ENCODE measurements around the gene ANKRD66.
A peak's percentile ranks its signal among the peaks of the same experiment; 100 is the strongest.
"Not testable (repeated sequence)": the region's sequence is repeated elsewhere in the genome, so short reads cannot be mapped to it uniquely, and the experiment has no call there.

Gene ANKRD66

DNA sequence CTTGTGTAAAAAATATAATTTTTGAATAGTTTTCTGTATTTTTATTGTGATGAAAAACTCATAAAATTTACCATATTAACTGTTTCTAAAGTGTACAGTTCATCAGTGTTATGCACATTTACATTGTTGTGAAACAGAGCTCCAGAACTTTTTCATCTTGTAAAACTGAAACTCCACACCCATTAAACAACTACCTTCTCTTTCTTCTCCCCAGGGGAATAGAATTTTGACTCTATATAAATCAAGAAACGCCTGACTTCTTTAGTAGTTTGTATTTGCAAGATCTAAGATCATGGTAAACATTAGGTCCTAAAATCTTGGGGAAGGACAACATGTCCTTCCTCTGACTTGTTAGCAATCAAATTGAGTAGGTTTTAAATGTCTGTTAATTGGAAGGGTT lies 9.1 kb downstream of the ANKRD66 start:
- H3K9me3 ChIP-seq (ENCODE audit: control insufficient read depth, low read length) = no peaks in the 10 kb centered on the region
- no peak for DNase-seq (ENCODE audit: low read depth)
- H3K36me3 ChIP-seq (ENCODE audit: control insufficient read depth, insufficient read depth, low read length, severe bottlenecking) = no peaks in the 10 kb centered on the region
- no peak overlapping the region for H3K9ac ChIP-seq (ENCODE audit: low read length)
- H3K4me3 ChIP-seq (ENCODE audit: low read length) = no peak overlapping the region
- H3K27me3 ChIP-seq (replicated peaks; ENCODE audit: control insufficient read depth, insufficient read depth, low read length) = no peaks in the 10 kb centered on the region
- H3K4me1 ChIP-seq (ENCODE audit: control insufficient read depth, insufficient read depth, low read length) = peaks cover 12% of the 10 kb centered on the region

- Histone ChIP-seq H3K4me1 (ENCODE audit: control insufficient read depth, insufficient read depth, low read length) (peaks cover 12% of the 10 kb centered on the region), H3K9ac (ENCODE audit: low read length) (no peak overlapping the region), H3K36me3 (ENCODE audit: control insufficient read depth, insufficient read depth, low read length, severe bottlenecking) (no peaks in the 10 kb centered on the region), H3K4me3 (ENCODE audit: low read length) (no peak overlapping the region), H3K9me3 (ENCODE audit: control insufficient read depth, low read length) (no peaks in the 10 kb centered on the region), H3K27me3 (replicated peaks; ENCODE audit: control insufficient read depth, insufficient read depth, low read length) (no peaks in the 10 kb centered on the region)
- peak; percentile 20 for DNase-seq (ENCODE audit: low read depth)
Observed at GRCh38 chr6:46756469-46757213, 9.9 kb downstream of the ANKRD66 start.

- H3K36me3 ChIP-seq (ENCODE audit: control insufficient read depth, insufficient read depth, low read length, severe bottlenecking) = no peaks in the 10 kb centered on the region
- H3K4me1 ChIP-seq (ENCODE audit: control insufficient read depth, insufficient read depth, low read length) = peaks cover 12% of the 10 kb centered on the region
- no peak overlapping the region for H3K9ac ChIP-seq (ENCODE audit: low read length)
- no peak overlapping the region for H3K4me3 ChIP-seq (ENCODE audit: low read length)
- DNase-seq (ENCODE audit: low read depth) = no peak
- no peaks in the 10 kb centered on the region for H3K27me3 ChIP-seq (replicated peaks; ENCODE audit: control insufficient read depth, insufficient read depth, low read length)
- no peaks in the 10 kb centered on the region for H3K9me3 ChIP-seq (ENCODE audit: control insufficient read depth, low read length)
Observed at GRCh38 chr6:46757214-46757596, 10.5 kb downstream of the ANKRD66 start.

DNA sequence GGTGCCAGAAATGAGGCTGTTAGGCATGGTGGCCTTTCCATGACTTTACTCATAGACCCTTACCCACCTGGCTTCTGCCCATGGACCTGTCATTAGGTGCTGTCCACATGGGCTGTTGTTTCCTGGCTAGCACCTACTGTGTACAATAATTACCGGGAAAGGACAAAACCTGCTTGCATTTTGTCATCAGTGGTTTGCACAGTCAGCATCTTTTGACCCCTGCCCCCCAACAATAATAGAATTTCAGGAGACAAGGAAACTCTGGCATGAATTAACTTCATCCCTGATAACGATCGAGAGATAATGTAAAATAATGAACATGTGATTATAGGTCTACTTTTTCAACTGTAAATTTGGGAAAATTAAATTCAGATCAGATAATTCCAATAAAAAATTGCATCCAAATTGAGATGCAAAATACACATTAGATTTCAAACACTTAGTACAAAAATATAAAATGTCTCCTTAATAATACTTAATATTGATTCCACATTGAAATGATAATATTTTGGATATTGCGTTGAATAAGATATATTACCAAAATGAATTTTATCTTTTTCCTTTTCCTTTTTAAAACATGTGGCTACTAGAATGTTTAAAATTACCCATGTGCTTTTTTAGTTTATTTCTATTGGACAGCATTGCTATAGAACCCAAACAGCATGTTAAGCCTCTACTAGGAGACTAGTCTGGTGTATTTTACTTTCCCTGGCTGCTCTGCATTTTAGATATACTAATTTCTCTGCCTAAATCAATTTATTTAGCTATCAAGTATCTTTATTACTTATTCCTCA lies 12.4 kb downstream of the ANKRD66 start:
- no peak overlapping the region for H3K9ac ChIP-seq (ENCODE audit: low read length)
- no peaks in the 10 kb centered on the region for H3K9me3 ChIP-seq (ENCODE audit: control insufficient read depth, low read length)
- H3K4me3 ChIP-seq (ENCODE audit: low read length) = no peak overlapping the region
- H3K27me3 ChIP-seq (replicated peaks; ENCODE audit: control insufficient read depth, insufficient read depth, low read length) = peaks cover 3% of the 10 kb centered on the region
- H3K36me3 ChIP-seq (ENCODE audit: control insufficient read depth, insufficient read depth, low read length, severe bottlenecking) = no peaks in the 10 kb centered on the region
- DNase-seq (ENCODE audit: low read depth) = no peak
- peaks cover 12% of the 10 kb centered on the region for H3K4me1 ChIP-seq (ENCODE audit: control insufficient read depth, insufficient read depth, low read length)

DNA sequence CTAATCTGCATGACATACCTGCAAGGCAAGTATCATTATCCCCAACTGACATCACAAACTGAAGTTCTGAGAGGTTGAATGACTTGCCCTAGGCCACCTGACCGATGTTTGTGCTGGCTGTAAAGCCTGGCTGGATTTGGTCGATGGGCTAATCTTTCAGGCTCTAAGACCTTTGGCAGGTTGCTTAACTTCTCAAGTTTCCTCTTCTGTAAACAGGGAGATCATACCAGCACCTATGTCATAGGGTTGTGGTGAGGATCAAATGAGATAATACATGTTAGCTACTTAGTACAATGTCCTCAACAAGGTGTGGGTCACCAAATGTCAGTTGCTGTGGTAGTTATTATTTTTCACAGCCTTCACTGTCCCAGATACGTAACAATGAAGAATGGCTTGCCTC lies 14.2 kb downstream of the ANKRD66 start:
- peaks cover 3% of the 10 kb centered on the region for H3K27me3 ChIP-seq (replicated peaks; ENCODE audit: control insufficient read depth, insufficient read depth, low read length)
- no peak for DNase-seq (ENCODE audit: low read depth)
- H3K9me3 ChIP-seq (ENCODE audit: control insufficient read depth, low read length) = no peaks in the 10 kb centered on the region
- no peaks in the 10 kb centered on the region for H3K36me3 ChIP-seq (ENCODE audit: control insufficient read depth, insufficient read depth, low read length, severe bottlenecking)
- H3K9ac ChIP-seq (ENCODE audit: low read length) = no peak overlapping the region
- peaks cover 12% of the 10 kb centered on the region for H3K4me1 ChIP-seq (ENCODE audit: control insufficient read depth, insufficient read depth, low read length)
- H3K4me3 ChIP-seq (ENCODE audit: low read length) = no peak overlapping the region

DNA sequence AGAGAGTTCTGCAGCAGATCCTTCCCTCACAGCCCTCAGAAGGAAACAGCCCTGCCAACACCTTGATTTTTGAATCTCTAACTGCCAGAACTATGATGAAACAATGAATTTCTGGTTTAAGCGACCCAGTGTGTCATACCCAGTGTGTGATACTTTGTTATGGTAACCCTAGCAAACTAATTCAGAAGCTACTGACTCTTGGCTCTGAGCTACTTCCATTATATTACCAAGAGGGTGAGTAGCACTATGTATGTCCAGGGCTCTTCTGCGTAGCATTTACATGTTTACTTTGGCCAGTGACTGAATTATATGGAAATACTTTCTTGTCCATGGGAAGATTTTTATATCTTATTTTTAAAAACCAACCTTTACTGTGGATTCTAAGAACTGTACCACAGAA lies 16.7 kb downstream of the ANKRD66 start:
- DNase-seq (ENCODE audit: low read depth) = no peak
- no peaks in the 10 kb centered on the region for H3K36me3 ChIP-seq (ENCODE audit: control insufficient read depth, insufficient read depth, low read length, severe bottlenecking)
- H3K4me3 ChIP-seq (ENCODE audit: low read length) = no peak overlapping the region
- H3K27me3 ChIP-seq (replicated peaks; ENCODE audit: control insufficient read depth, insufficient read depth, low read length) = peaks cover 3% of the 10 kb centered on the region
- no peaks in the 10 kb centered on the region for H3K4me1 ChIP-seq (ENCODE audit: control insufficient read depth, insufficient read depth, low read length)
- H3K9me3 ChIP-seq (ENCODE audit: control insufficient read depth, low read length) = peaks cover 11% of the 10 kb centered on the region
- no peak overlapping the region for H3K9ac ChIP-seq (ENCODE audit: low read length)

DNA sequence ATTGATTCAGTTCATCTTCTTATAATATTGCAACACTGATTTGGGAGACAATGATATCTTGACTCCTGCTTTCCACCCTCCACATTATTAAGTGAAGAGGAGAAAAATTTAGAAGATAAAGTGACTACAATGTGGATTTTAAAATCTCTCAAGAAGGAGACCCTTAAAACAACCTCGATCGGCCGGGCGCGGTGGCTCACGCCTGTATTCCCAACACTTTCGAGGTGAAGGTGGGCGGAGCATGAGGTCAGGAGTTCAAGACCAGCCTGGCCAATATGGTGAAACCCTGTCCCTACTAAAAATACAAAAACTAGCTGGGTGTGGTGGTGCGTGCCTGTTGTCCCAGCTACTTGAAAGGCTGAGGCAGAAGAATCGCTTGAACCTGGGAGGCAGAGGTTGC lies 17.5 kb downstream of the ANKRD66 start:
- H3K9me3 ChIP-seq (ENCODE audit: control insufficient read depth, low read length) = peaks cover 11% of the 10 kb centered on the region
- not testable (repeated sequence) for H3K9ac ChIP-seq (ENCODE audit: low read length); H3K4me1 ChIP-seq (ENCODE audit: control insufficient read depth, insufficient read depth, low read length); DNase-seq (ENCODE audit: low read depth); H3K36me3 ChIP-seq (ENCODE audit: control insufficient read depth, insufficient read depth, low read length, severe bottlenecking); H3K4me3 ChIP-seq (ENCODE audit: low read length); H3K27me3 ChIP-seq (replicated peaks; ENCODE audit: control insufficient read depth, insufficient read depth, low read length)

DNA sequence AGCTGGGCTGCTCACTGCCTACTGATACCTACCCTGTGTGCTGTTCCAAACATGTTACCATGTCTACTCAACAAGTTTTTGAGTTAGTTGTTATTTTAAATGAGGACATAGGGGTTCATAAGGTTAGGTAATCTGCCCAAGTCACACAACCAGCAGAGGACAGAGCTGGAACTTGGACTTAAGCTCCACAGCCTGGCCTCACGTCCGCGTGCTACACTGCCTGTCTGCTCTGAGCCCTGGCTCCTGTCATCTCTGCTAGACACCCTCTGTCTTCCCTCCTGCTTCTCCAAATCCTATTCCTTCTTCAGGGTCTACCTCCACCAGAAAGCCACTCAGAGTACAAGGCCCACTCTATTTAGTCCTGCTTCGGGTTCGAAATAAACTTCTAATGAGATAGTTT lies 18.2 kb downstream of the ANKRD66 start:
- Histone ChIP-seq H3K36me3 (ENCODE audit: control insufficient read depth, insufficient read depth, low read length, severe bottlenecking) (no peaks in the 10 kb centered on the region), H3K4me3 (ENCODE audit: low read length) (no peak overlapping the region), H3K9ac (ENCODE audit: low read length) (no peak overlapping the region), H3K4me1 (ENCODE audit: control insufficient read depth, insufficient read depth, low read length) (no peaks in the 10 kb centered on the region), H3K27me3 (replicated peaks; ENCODE audit: control insufficient read depth, insufficient read depth, low read length) (peaks cover 3% of the 10 kb centered on the region), H3K9me3 (ENCODE audit: control insufficient read depth, low read length) (peaks cover 11% of the 10 kb centered on the region)
- no peak for DNase-seq (ENCODE audit: low read depth)

DNA sequence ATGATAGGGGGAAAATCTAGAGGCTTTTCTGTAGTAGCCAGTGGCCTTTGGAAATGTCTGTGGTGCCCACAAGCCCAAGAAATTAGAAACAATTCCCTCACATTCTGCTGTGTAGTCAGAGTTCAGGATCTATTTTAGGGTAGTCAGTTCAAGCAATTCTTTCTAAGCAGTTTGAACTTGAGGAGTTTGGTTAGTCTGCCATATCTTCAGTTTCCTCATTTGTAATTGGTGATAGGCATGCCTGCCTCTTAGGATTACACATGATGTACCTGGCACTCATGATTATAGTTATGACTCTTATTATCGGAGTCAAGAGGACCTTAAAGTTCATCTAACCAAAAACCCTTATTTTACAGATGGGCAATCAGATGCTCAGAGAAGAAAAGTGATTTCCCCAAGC lies 25.3 kb downstream of the ANKRD66 start:
- Histone ChIP-seq H3K9ac (ENCODE audit: low read length) (no peak overlapping the region), H3K9me3 (ENCODE audit: control insufficient read depth, low read length) (peaks cover 9% of the 10 kb centered on the region), H3K27me3 (replicated peaks; ENCODE audit: control insufficient read depth, insufficient read depth, low read length) (no peaks in the 10 kb centered on the region), H3K36me3 (ENCODE audit: control insufficient read depth, insufficient read depth, low read length, severe bottlenecking) (no peaks in the 10 kb centered on the region), H3K4me1 (ENCODE audit: control insufficient read depth, insufficient read depth, low read length) (peaks cover 20% of the 10 kb centered on the region), H3K4me3 (ENCODE audit: low read length) (no peak overlapping the region)
- no peak for DNase-seq (ENCODE audit: low read depth)

DNA sequence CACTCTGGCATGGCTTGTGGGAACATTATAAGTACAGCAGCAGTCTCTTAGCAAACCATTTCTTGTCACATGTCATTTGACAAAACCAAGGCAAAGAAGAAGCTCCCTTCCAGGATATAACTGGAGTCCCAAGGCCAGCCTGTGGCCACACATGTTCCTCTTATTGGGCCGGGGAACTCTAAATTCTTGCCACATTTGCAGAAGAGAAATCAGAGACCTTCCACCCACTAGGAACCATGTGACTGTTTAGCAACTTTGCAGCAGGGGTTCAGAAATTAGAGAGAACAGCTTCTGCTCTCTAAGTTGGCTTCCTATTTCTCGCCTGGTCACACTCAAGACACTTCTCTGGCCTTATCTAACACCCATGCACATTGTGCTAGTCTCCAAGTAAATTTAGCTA lies 26.0 kb downstream of the ANKRD66 start:
- Histone ChIP-seq H3K36me3 (ENCODE audit: control insufficient read depth, insufficient read depth, low read length, severe bottlenecking) (no peaks in the 10 kb centered on the region), H3K9ac (ENCODE audit: low read length) (peak overlapping the region; percentile 57), H3K4me1 (ENCODE audit: control insufficient read depth, insufficient read depth, low read length) (peaks cover 20% of the 10 kb centered on the region), H3K9me3 (ENCODE audit: control insufficient read depth, low read length) (peaks cover 1% of the 10 kb centered on the region), H3K4me3 (ENCODE audit: low read length) (no peak overlapping the region), H3K27me3 (replicated peaks; ENCODE audit: control insufficient read depth, insufficient read depth, low read length) (no peaks in the 10 kb centered on the region)
- DNase-seq (ENCODE audit: low read depth) = no peak

GRCh38 chr6:46773201-46773855 lies 26.6 kb downstream of the ANKRD66 start:
- peaks cover 20% of the 10 kb centered on the region for H3K4me1 ChIP-seq (ENCODE audit: control insufficient read depth, insufficient read depth, low read length)
- H3K4me3 ChIP-seq (ENCODE audit: low read length) = no peak overlapping the region
- no peaks in the 10 kb centered on the region for H3K36me3 ChIP-seq (ENCODE audit: control insufficient read depth, insufficient read depth, low read length, severe bottlenecking)
- no peaks in the 10 kb centered on the region for H3K27me3 ChIP-seq (replicated peaks; ENCODE audit: control insufficient read depth, insufficient read depth, low read length)
- H3K9ac ChIP-seq (ENCODE audit: low read length) = peak overlapping the region; percentile 57
- no peak for DNase-seq (ENCODE audit: low read depth)
- no peaks in the 10 kb centered on the region for H3K9me3 ChIP-seq (ENCODE audit: control insufficient read depth, low read length)

All from adipocyte (in vitro differentiated cells).